DLD1 (cell line): ENCODE data around the gene PTCHD4.
"Not testable (repeated sequence)": the region's sequence is repeated elsewhere in the genome, so short reads cannot be mapped to it uniquely, and the experiment has no call there.

ENCODE experiments used
- in situ Hi-C: cut with HindIII; loops from 2 replicates; pipeline ENCODE4 v1.10.0; 2017; ENCODE audit warnings: low sequenced_read_pairs

The PTCHD4 gene

DNA sequence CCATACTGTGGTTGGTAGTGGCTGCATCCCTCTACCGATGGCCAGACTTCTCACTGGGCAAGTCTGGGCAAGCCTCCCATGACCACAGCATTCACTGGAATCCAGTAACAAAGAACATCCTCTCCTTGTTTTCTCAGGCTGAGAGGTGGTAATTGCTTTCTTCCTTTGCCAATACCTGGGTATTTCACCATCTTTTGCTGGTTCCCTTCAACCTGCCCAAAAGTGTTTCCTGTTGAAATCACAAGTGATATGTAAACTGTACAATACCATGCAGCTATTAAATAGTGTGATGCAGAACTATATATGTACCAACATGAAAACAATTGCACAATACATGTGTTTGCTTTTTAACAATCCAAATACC, at the start of gene PTCHD4:
PTCHD4 (minus strand) TSS at position 55 of the 364 bp plus-strand sequence. CDS start 42,240 bp downstream, outside the sequence.
- in situ Hi-C loops = no loop called here

DNA sequence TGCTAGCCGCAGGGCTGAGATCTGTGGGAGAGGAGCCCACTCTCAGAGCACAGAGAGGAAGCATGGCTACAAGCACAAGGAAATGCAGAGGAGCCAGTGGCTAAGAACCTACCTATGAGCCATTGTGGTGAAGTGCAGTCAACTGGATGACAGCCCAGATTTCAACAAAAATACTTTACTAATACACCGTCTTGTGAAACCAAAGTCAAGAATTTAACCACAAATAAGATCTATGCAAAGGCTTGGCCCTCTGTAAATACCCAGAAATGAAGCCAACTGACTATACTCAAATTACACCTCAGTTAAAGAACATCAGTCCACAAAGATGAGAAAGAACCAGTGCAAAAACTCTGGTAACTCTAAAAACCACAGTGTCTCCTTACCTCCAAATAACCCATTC, 40.1 kb upstream of the PTCHD4 start:
- in situ Hi-C loops = no loop called here

- in situ Hi-C loops = no loop called here
Measured at GRCh38 chr6:48150701-48151100, 39.7 kb upstream of the PTCHD4 start.

DNA sequence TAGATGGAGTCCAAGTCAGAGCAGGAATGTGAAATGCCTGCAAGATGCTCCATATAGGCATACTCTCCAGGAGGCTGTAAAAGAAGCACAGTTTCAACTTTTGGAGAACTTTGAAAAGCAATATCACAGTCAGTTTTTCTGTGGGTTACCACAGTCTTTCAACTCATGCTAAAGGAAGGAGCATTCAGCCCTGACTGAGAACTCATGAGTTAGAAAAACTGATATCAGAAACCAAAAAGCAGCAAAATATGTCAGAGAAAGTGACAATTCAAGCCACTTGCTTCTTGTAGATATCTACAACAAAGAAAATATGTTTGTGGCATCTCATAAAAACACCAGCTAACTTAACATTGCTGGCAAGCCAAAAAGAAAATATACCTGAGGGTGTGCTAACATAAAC, 36.1 kb upstream of the PTCHD4 start:
- in situ Hi-C loops = no loop called here

DNA sequence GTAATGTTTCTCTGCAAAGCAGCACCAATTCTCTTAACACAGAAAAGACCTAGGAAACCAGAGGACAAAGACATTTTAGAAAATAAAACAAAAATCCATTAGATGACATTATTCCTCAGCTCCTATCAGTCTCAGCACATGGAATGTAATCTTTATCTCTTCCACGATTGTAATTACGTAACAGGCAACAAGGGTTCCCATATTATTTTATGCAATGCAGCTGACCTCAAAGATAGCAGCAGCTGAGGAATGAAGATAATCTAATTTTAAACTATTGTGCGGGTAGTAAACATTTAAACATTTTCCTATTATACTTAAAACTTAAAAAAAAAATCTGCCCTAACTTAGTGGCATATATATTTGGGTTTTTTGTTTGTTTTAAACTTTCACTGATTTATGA, 33.0 kb upstream of the PTCHD4 start:
- in situ Hi-C loops = no loop called here

DNA sequence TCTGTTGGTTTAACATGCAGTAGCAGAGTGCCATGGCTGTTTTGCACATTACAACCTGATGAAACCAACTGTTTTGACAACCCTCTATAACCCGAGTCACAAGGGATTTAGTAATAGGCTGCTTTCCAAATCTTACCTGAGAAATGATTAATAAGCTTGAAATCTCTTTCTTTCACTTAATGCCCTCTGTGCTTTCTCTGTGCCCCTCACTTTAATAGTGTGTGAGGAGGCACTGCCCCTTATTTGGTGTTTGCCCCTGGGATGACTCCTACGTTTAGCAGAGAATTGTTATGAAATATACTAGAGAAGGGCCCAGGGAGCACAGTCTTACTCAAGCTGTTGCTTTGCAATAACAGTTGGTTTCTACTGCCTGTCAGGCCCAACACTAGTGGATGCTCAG, 31.0 kb upstream of the PTCHD4 start:
- in situ Hi-C loops = no loop called here

DNA sequence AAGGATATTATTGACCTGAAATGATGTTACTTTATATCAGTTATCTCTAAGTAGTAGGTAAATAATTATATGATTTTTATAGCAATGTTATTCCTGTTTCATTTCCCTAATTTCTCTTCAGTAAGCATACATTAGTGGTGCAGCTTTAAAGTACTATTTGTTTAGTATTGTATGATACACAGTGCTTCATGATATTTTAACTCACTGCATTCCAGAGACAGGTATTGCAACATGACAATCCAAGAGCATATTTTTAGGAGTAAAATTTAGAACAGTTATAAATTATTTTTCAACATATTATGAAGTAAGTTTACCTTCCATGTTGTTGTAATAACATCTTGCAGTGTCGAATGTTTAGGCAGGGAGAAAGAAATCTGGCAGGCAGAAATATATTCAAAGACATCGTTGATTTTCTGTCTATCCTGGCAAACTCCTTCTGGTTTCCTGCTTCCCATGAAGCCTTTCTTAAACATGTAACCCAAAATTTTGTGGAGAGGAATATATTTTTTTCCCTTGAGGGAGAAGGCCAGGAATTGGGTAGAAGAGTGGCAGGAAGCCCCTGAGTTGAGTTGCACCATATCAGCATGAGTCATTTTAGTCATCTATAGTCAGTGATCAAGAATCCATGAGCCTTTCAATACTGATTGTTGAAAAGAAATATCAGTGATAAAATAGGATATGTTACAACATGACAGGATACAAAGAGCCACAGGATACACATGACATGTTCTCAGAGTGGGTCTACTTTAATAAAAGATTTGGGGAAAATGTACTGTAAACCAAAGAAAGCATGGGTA, 29.0 kb upstream of the PTCHD4 start:
- in situ Hi-C loops = no loop called here

DNA sequence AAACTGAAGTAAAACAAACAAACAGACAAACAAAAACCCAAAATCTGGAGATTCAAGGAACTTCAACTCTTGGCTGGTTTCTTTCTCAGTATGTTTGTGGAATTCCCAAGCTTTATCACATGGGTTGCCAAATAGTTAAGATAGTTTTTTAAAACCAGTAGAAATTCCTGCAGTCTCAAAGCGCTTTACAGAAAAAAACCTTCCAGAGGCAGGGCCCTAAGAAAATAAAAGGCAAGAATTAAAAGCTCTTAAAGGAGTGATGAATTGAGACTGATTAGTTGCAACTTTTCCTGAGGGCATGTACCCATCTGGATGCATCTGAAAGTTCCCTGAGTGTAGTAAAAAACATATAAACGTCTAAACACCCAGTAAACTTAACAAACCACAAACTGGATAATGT, 25.9 kb upstream of the PTCHD4 start:
- in situ Hi-C loops = no loop called here

DNA sequence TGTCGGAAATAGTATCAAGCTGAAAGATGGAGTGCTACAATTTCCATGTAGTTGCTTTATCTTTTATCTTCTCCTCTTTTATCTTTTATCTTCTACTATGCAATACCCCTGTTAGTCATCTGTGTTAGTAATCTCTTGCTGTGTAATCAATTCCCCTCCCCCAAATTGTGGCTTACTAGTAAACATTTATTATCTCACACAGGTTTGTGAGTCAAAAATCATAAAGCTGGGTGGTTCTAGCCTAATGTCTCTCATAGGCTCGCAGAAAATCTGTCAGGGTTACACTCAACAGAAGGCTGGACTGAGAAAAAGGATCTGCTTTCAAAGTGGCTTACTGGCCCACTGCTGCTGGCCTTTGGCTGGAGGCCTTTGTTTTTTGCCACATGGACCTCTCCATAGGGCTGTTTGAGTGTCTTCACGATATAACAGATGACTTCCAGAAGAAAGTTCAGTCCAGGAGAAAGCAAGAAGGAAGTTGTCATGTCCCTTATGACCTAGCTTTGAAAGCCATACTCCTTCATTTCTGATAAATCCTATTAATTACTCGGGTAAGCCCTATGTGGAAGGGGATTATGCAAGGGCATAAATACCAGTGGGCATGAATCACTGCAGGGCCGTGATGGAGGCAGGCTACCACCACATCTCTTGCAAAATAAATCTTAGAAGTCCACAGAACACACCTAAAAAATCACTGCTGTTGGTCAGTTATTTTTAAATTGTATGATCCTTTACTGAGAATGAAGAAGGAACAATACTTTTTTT, 24.5 kb upstream of the PTCHD4 start:
- in situ Hi-C loops = no loop called here

DNA sequence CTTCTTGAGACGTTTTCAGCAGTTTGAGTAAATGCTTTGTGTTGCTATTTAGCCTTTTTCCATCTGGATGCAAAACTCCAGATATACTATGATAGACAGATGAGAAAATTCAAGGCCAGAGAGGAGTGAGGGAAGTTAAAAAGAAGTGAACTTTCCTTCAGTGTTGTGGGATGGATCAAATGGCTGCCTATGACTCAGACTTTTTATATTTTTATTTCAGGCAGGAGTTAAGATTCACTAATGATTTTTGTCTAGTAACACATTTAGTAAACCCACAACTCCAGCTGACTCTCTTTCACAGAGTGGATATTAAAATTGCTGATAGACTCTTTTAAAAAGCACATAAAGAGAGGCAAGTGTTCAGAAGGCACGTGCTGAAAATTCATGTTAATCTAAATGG, 23.2 kb upstream of the PTCHD4 start:
- in situ Hi-C loops = no loop called here

- in situ Hi-C loops = no loop called here
Measured at GRCh38 chr6:48123601-48124000, 12.6 kb upstream of the PTCHD4 start.

- in situ Hi-C loops = not testable (repeated sequence)
Measured at GRCh38 chr6:48121983-48122749, 11.2 kb upstream of the PTCHD4 start.

DNA sequence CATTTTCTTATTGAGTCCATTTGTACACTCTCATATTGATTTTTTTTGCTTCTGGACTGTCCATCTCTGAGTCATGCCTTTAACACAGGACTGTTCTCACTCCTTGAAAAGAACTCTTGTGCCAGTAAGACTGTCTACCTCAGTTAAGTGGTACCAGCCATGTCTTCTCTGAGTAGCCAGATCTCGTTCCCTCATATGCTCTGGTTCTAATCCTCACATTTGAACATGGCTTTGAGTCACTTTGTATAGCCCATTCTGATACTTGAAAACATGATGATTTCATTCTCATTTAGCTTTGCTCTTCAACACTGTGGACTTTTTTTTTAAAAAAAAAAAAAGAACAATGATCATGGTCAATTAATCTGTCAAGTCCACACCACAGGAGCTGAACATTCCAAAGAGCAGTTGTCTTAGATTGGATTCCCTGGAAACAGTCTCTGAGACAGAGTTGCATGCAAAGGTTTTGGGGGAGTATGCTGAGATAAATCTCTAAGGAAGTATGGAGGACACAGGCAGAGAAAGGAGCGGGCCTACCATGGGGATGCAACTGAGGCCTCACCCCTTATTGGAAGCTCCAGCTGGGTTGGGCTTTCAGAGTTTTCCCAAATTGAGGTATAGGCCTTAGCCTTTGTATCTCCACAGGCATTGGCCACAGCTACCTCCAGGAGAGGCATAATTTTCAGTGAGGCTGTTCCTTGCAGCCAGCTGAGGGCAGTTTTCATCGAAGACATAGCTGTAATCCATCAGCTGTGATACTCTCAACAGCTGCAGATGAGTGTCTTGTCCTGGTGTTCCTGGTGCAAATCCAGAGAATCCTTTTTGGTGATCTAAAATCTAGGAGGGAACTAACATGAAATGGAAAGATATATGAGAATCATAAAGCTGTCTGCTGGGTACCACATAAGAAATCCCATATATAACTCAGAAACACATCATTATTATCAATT, 6.0 kb upstream of the PTCHD4 start:
- in situ Hi-C loops = no loop called here

GRCh38 chr6:48113130-48113529, 2.1 kb upstream of the PTCHD4 start:
- in situ Hi-C loops = no loop called here

DNA sequence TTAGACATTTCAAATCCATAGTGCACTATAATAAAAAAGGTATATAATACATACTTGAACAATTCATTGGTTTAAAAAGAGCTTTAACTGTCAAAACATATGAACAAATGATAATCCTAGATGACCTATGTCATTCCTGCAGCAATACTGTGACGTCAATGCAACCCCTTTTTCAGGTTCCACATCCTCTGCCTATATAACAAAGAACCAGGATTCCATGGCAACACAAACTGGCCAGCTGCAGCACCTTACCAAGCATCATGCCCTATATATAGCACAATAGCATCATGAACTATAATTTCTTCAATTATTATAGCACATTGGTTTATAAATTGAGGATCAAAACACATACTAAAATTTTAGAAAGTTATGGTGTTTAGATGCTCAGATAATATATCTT, 578 bp upstream of the PTCHD4 start:
- in situ Hi-C loops = no loop called here

DNA sequence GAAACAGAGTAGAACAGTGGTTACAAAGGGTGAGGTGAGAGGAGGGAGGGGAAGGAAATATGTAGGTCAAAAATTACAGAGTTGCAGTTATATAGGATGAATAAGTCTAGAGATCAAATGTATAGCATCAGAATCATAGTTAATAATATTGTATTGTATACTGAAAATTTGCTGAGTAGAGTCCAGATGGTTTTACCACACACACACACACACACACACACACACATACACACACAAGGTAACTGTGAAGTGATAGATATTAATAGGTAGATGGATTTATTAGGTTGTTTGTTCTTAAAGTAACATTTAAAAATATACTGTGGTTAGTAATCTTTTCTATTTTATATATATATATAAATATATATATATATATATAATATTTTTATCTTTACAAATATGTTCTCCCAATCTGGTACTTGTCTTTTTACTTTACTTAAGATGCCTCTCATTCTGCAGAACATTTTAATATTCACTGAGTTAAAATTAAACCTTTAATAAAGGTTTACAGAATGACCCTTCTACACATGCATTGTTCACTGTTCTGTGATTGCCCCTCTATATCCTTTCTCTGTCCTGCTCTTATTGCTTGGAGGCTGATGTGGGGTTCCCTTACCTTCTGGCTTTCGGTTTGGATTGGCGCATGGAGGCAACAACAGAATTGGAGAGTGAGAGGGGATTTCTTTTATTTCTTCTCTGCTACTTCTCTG, 408 bp downstream of the PTCHD4 start:
- in situ Hi-C loops = no loop called here

GRCh38 chr6:48109944-48110343, 1.1 kb downstream of the PTCHD4 start:
- in situ Hi-C loops = no loop called here

DNA sequence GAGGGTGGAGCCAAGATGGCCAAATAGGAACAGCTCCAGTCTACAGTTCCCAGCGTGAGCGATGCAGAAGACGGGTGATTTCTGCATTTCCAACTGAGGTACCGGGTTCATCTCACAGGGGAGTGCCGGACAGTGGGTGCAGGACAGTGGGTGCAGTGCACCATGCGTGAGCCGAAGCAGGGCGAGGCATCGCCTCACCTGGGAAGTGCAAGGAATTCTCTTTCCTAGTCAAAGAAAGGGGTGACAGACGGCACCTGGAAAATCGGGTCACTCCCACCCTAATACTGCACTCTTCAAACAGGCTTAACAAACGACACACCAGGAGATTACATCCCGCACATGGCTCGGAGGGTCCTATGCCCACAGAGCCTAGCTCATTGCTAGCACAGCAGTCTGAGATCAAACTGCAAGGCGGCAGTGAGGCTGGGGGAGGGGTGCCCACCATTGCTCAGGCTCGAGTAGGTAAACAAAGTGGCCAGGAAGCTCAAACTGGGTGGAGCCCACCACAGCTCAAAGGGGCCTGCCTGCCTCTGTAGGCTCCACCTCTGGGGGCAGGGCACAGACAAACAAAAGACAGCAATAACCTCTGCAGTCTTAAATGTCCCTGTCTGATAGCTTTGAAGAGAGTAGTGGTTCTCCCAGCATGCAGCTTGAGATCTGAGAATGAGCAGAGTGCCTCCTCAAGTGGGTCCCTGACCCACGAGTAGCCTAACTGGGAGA, 8.4 kb downstream of the PTCHD4 start:
- in situ Hi-C loops = not testable (repeated sequence)

- in situ Hi-C loops = no loop called here
Measured at GRCh38 chr6:48101290-48101689, 9.7 kb downstream of the PTCHD4 start.
